Measurements from ENCODE around the gene ZNF785.
"Not testable (repeated sequence)": the region's sequence is repeated elsewhere in the genome, so short reads cannot be mapped to it uniquely, and the experiment has no call there.

DNA sequence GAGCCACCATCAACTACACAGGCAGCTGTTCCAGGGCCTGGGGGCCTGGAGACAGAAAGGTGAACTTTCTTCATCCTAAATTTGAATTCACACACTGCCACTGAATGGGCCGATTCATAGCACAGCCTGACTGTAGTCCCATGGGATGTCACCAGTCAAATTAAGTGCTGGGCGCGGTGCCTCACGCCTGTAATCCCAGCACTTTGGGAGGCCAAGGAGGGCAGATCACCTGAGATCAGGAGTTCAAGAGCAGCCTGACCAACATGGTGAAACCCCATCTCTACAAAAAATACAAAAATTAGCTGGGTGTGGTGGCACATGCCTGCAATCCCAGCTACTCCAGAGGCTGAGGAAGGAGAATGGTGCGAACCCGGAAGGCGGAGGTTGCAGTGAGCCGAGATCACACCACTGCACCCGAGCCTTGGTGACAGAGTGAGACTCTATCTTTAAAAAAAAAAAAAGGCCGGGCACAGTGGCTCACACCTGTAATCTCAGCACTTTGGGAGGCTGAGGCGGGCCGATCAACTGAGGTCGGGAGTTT is 45.4 kb downstream of the ZNF785 start:
- TF ChIP-seq, protein P1, sequence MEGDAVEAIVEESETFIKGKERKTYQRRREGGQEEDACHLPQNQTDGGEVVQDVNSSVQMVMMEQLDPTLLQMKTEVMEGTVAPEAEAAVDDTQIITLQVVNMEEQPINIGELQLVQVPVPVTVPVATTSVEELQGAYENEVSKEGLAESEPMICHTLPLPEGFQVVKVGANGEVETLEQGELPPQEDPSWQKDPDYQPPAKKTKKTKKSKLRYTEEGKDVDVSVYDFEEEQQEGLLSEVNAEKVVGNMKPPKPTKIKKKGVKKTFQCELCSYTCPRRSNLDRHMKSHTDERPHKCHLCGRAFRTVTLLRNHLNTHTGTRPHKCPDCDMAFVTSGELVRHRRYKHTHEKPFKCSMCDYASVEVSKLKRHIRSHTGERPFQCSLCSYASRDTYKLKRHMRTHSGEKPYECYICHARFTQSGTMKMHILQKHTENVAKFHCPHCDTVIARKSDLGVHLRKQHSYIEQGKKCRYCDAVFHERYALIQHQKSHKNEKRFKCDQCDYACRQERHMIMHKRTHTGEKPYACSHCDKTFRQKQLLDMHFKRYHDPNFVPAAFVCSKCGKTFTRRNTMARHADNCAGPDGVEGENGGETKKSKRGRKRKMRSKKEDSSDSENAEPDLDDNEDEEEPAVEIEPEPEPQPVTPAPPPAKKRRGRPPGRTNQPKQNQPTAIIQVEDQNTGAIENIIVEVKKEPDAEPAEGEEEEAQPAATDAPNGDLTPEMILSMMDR (IDR thresholded peaks at IDR 0.05): not testable (repeated sequence)
- TF ChIP-seq EMX1 (CRISPR knock-in tag; IDR thresholded peaks at IDR 0.05); TP53 (CRISPR knock-in tag; IDR thresholded peaks at IDR 0.05); NFE2L1 (CRISPR knock-in tag; IDR thresholded peaks at IDR 0.05); NR2C2 (CRISPR knock-in tag; IDR thresholded peaks at IDR 0.05); ESRRA (CRISPR knock-in tag; IDR thresholded peaks at IDR 0.05; ENCODE audit: borderline replicate concordance): not testable (repeated sequence)
- TF ChIP-seq, protein P2, sequence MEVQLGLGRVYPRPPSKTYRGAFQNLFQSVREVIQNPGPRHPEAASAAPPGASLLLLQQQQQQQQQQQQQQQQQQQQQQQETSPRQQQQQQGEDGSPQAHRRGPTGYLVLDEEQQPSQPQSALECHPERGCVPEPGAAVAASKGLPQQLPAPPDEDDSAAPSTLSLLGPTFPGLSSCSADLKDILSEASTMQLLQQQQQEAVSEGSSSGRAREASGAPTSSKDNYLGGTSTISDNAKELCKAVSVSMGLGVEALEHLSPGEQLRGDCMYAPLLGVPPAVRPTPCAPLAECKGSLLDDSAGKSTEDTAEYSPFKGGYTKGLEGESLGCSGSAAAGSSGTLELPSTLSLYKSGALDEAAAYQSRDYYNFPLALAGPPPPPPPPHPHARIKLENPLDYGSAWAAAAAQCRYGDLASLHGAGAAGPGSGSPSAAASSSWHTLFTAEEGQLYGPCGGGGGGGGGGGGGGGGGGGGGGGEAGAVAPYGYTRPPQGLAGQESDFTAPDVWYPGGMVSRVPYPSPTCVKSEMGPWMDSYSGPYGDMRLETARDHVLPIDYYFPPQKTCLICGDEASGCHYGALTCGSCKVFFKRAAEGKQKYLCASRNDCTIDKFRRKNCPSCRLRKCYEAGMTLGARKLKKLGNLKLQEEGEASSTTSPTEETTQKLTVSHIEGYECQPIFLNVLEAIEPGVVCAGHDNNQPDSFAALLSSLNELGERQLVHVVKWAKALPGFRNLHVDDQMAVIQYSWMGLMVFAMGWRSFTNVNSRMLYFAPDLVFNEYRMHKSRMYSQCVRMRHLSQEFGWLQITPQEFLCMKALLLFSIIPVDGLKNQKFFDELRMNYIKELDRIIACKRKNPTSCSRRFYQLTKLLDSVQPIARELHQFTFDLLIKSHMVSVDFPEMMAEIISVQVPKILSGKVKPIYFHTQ (CRISPR knock-in tag; IDR thresholded peaks at IDR 0.05): not testable (repeated sequence)
- TF ChIP-seq, protein P3, sequence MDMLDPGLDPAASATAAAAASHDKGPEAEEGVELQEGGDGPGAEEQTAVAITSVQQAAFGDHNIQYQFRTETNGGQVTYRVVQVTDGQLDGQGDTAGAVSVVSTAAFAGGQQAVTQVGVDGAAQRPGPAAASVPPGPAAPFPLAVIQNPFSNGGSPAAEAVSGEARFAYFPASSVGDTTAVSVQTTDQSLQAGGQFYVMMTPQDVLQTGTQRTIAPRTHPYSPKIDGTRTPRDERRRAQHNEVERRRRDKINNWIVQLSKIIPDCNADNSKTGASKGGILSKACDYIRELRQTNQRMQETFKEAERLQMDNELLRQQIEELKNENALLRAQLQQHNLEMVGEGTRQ (CRISPR knock-in tag; IDR thresholded peaks at IDR 0.05): not testable (repeated sequence)
- TF ChIP-seq, protein P4, sequence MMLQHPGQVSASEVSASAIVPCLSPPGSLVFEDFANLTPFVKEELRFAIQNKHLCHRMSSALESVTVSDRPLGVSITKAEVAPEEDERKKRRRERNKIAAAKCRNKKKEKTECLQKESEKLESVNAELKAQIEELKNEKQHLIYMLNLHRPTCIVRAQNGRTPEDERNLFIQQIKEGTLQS (CRISPR knock-in tag; conservative IDR thresholded peaks at IDR 0.05): not testable (repeated sequence)
